Left lung (tissue), 10 donors: ENCODE results near the gene OTOS. TPM values are rescaled to one million over a fixed set of nuclear protein-coding genes. Genes with fewer than 3 reads are reported as not detected.

ENCODE experiments used
- ATAC-seq: fragments of 200-7000 bp; cut with Tn5 transposase; one replicate; pipeline ENCODE4 v1.9.1; 2020; ENCODE audit warnings: moderate library complexity
- DNase-seq, 4 donors: peaks; one replicate each; pipeline ENCODE4 v3.0.0-alpha.2; 2013 to 2020
- H3K27ac ChIP-seq, 2 donors: fragments of 200-600 bp; sonication (generic) in 1 of 2; one replicate each; pipeline versions ENCODE4 v1.5.0 to v1.8.0; 2020 to 2021
- H3K27me3 ChIP-seq, 2 donors: fragments of 200-600 bp; sonication (generic) in 1 of 2; one replicate each; pipeline versions ENCODE4 v1.5.0 to v1.8.0; 2020 to 2021
- H3K36me3 ChIP-seq, 2 donors: fragments of 200-600 bp; sonication (generic) in 1 of 2; one replicate each; pipeline versions ENCODE4 v1.5.0 to v1.8.0; 2020 to 2021
- H3K4me1 ChIP-seq, 2 donors: fragments of 200-600 bp; one replicate each; pipeline ENCODE4 v1.8.0; 2021
- H3K4me3 ChIP-seq, 2 donors: fragments of 200-600 bp; sonication (generic) in 1 of 2; one replicate each; pipeline versions ENCODE4 v1.5.0 to v1.8.0; 2020 to 2021; ENCODE audit warnings: mild to moderate bottlenecking in 1 of 2
- H3K9me3 ChIP-seq, 2 donors: fragments of 200-600 bp; sonication (generic) in 1 of 2; one replicate each; pipeline versions ENCODE4 v1.5.0 to v1.8.0; 2020 to 2021
- intact Hi-C, 2 donors: fragments of 100-400 bp; cut with DNase I; formaldehyde crosslinking; loops; one replicate each; pipeline versions ENCODE4 v1.11.2 to v1.14.2; 2022
- polyA plus RNA-seq, 6 donors: library from polyadenylated mRNA; unstranded; fragments of 120-200 nt; gene quantifications; one replicate each; pipeline ENCODE4 v1.2.1, GENCODE V29; 2013; ENCODE audit not compliant: insufficient read length in 6 of 6
- total RNA-seq, 2 donors: library from RNA; stranded (reverse); fragmentation: NEBNext Ultra II Directional; extraction: Animal tissue kit (Norgen Biotek cat#: 25700); gene quantifications; one replicate each; pipeline ENCODE4 v1.2.1, GENCODE V29; 2021
- TF ChIP-seq, protein P1 (sequence below), 2 donors: fragments of 200-600 bp; sonication (generic) in 1 of 2; IDR thresholded peaks; one replicate each; pipeline versions ENCODE4 v1.5.0 to v1.8.0; 2021; ENCODE audit warnings: antibody characterized with exemption in 2 of 2
- donor health status: DM: no; HTN: yes; CAD: no.
- donor health status: DM: no; HTN: no; CAD: no.

OTOS gene
- total and polyA plus RNA-seq, 8 donors, result not detected

DNA sequence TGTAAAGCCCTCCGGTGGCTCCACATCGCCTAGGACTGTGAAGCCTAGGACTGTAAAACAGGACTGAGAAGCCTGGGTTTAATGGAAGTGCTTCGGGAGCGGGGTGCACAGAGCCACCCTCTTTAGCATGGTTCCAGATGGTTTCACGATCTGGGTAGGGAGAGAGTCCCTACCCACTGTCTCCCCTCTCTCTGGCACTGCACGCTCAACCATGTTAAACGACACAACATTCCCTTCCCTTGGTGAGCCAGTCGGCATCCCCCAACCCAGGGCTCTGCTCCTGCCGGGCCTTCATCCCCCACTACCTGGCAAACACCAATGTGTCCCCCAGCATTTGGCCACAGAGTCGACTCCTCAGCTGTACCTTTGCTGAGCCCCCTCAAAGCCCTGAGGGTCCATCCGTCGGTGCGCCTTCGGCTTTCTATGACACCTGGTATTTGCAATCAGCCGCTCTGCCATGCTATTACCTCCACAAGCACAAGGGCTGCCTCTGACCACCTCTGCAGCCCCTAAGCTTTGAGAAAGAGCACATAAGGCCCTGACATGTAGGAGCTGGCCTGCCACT lies 5.4 kb downstream of the OTOS start:
- Histone ChIP-seq H3K36me3 (peaks cover 0 to 38% of the 10 kb centered on the region in 2 donors), H3K4me3 (peak overlapping the region; percentile 74 to 100), H3K4me1 (peaks cover 6 to 22% of the 10 kb centered on the region in 2 donors), H3K9me3 (no peaks in the 10 kb centered on the region), H3K27me3 (peaks cover 0 to 15% of the 10 kb centered on the region in 2 donors), H3K27ac (no peak overlapping the region)
- intact Hi-C loops, result no loop called here
- ATAC-seq (no peak), DNase-seq (peak in 1 of 4 donors; percentile 52)
- TF ChIP-seq, protein P1, sequence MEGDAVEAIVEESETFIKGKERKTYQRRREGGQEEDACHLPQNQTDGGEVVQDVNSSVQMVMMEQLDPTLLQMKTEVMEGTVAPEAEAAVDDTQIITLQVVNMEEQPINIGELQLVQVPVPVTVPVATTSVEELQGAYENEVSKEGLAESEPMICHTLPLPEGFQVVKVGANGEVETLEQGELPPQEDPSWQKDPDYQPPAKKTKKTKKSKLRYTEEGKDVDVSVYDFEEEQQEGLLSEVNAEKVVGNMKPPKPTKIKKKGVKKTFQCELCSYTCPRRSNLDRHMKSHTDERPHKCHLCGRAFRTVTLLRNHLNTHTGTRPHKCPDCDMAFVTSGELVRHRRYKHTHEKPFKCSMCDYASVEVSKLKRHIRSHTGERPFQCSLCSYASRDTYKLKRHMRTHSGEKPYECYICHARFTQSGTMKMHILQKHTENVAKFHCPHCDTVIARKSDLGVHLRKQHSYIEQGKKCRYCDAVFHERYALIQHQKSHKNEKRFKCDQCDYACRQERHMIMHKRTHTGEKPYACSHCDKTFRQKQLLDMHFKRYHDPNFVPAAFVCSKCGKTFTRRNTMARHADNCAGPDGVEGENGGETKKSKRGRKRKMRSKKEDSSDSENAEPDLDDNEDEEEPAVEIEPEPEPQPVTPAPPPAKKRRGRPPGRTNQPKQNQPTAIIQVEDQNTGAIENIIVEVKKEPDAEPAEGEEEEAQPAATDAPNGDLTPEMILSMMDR (IDR thresholded peaks at IDR 0.05), result no peak

DNA sequence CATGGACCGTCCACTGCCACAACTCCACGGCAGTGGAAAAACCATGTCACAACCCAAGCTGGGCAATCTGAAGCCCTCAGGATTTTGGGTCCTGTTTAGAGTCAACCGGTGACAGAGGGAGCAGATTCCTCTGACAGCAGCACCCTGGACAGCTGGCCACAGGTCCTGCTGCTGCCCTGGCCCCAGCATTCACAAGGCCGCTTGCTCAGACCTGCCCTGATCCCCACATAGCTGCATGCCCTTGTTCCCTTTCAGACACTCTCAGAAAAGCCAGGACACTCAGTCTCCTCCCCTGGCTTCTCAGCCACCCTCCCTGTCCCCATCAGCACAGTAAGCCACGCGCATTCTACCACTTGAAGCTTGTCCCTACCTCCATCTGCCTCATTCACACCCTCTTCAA lies 6.0 kb downstream of the OTOS start:
- Histone ChIP-seq H3K4me3 (no peak overlapping the region), H3K4me1 (peaks cover 6 to 22% of the 10 kb centered on the region in 2 donors), H3K36me3 (peaks cover 0 to 44% of the 10 kb centered on the region in 2 donors), H3K9me3 (no peaks in the 10 kb centered on the region), H3K27me3 (peaks cover 0 to 10% of the 10 kb centered on the region in 2 donors), H3K27ac (no peak overlapping the region)
- DNase-seq, result peak in 1 of 4 donors; percentile 36
- TF ChIP-seq, protein P1 (IDR thresholded peaks at IDR 0.05), result no peak
- no peak for ATAC-seq
- intact Hi-C loops, result no loop called here

DNA sequence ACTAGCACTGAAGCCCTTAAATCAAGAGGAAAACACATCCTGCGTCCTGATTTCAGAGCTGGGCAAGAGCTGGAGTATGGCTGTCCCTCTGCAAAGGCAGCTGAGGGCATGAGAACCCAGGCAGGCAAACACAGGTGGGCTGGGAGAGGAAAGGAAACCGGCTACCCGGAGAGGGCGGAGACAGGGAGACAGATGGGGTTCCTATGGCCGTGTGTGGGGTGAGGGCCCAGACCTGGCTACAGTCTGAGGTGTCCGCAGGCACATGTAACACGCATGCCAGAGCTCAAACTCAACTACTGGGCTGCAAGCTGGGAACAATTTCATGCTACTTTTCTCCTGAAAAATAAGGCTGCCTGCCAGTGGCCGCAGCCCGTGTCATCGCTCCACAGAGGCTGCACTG lies 7.1 kb downstream of the OTOS start:
- ATAC-seq, result no peak
- peaks cover 0 to 55% of the 10 kb centered on the region in 2 donors for H3K36me3 ChIP-seq
- intact Hi-C loops, result no loop called here

DNA sequence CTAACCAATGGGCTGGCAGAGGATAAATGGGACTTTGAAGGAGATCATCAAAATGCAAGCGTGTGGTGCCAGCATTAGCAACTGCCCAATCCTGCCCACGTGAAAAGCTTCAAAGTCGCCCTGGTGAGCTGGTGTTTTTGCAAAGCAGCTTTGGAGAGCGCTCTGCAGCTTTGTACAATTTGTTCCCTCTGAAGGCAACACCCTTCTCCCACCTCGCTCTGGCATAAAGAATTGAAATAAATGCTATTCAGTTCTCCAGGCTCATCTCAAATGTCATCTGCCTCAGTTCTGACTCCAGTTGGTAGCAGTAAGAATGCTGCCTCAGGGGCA lies 7.8 kb downstream of the OTOS start:
- TF ChIP-seq, protein P1 (IDR thresholded peaks at IDR 0.05), result no peak
- Histone ChIP-seq H3K4me1 (peaks cover 6 to 22% of the 10 kb centered on the region in 2 donors), H3K27me3 (peaks cover 0 to 10% of the 10 kb centered on the region in 2 donors), H3K27ac (no peak overlapping the region), H3K4me3 (no peak overlapping the region), H3K36me3 (peaks cover 0 to 63% of the 10 kb centered on the region in 2 donors), H3K9me3 (no peaks in the 10 kb centered on the region)
- intact Hi-C loops, result no loop called here
- ATAC-seq (no peak), DNase-seq (no peak)

More for the DNA sequence above, 7.1 kb downstream of the OTOS start:
- DNase-seq, result peak in 2 of 4 donors; percentile 20 to 23
- H3K9me3 ChIP-seq, result no peaks in the 10 kb centered on the region
- peaks cover 6 to 22% of the 10 kb centered on the region in 2 donors for H3K4me1 ChIP-seq
- no peak overlapping the region for H3K27ac ChIP-seq
- H3K4me3 ChIP-seq, result no peak overlapping the region
- H3K27me3 ChIP-seq, result peaks cover 0 to 10% of the 10 kb centered on the region in 2 donors
- TF ChIP-seq, protein P1 (IDR thresholded peaks at IDR 0.05), result no peak

DNA sequence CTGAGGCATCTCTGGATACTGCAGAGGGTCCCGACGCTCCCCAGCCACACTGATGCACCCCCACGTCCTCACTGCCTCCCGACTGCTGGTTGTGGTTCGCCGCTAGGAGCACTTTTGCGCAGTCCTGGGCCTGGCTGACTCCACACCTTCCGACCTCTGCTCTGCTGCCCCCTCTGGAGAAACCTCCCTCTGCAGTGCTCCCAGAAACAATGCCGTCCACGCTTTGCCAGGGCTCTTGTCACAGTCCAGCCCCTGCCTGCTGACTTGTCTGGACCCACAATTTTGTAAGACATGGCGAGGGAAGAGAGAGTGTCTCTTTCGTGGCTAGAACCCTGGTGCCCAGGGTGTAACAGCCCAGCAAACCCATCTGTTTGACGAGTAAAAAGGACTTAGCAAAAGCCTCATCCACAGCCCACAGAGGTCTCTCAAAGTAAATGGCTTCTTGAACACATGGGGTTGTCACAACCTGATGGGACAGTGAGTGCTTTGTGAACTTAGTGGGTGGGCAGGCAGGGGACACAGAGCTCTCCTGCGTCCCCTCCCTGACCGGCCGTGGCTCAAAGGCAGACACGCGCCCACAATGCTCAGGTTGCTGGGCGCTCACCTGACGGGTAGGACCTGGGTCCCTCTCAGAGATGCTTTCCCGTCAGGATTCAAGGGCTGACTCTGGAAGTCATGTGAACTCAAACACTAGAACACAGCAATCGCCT lies 8.4 kb downstream of the OTOS start:
- intact Hi-C loops, result no loop called here
- DNase-seq (peak in 1 of 4 donors; percentile 19), ATAC-seq (no peak)
- Histone ChIP-seq H3K4me1 (peaks cover 6 to 21% of the 10 kb centered on the region in 2 donors), H3K4me3 (no peak overlapping the region), H3K27ac (no peak overlapping the region), H3K27me3 (peaks cover 0 to 6% of the 10 kb centered on the region in 2 donors), H3K9me3 (no peaks in the 10 kb centered on the region), H3K36me3 (peaks cover 0 to 66% of the 10 kb centered on the region in 2 donors)
- TF ChIP-seq, protein P1 (IDR thresholded peaks at IDR 0.05), result no peak
